ENCODE measurements around the gene PCYT2.
"Not testable (repeated sequence)": the region's sequence is repeated elsewhere in the genome, so short reads cannot be mapped to it uniquely, and the experiment has no call there.

The PCYT2 gene

GRCh38 chr17:81911277-81911961 lies at the start of gene PCYT2:
Gene PCYT2, minus strand, starts transcription at chr17:81911399. Its CDS starts 44 bp downstream, at chr17:81911355.
- DNase-seq: peak; percentile 56

GRCh38 chr17:81960130-81960958 lies 49.1 kb upstream of the PCYT2 start:
- no peak for DNase-seq

DNA sequence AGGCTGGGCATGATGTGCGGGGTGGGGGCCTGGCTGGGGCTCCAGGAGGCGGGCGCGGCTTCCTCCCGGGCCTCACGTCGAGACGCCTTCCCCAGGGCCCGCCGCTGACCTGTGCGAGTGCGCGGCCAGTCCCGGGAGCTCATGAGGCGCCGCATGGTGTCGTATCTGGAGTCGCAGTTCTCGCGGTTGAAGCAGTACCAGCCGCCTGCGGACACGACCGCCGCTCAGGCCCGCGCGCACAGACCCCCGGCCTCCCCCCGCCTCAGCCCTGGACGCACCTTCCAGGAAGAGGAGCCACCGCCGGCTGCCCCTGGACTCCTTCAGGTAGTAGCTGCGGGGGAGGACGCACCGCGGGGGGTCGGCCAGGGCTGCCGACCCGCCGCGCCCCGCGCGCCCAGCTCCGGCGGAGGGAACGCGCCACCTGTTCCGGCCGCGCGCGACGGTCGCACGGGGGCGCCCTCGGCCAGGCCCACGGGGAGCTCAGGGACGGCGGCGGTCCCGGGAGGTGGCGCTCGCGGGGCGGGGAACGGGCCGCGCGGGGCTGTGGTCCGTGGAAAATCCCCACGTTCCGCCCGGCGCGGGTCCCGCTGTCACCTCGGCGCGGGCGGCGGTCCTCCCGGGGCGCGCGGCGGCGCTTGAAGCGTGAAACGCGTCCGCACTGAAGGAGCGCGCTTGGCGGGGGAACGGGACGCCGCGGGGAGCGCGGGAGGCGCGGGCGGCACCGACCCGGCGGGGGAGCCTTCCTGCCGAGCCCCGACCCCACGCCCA lies 48.3 kb upstream of the PCYT2 start:
- no peak for DNase-seq

GRCh38 chr17:81958633-81959342 lies 47.6 kb upstream of the PCYT2 start:
- no peak for DNase-seq

GRCh38 chr17:81957691-81958432 lies 46.7 kb upstream of the PCYT2 start:
- no peak for DNase-seq

- DNase-seq: no peak
Measured at GRCh38 chr17:81956607-81957589, 45.7 kb upstream of the PCYT2 start.

GRCh38 chr17:81955756-81956544 lies 44.8 kb upstream of the PCYT2 start:
- no peak for DNase-seq

GRCh38 chr17:81955058-81955681 lies 44.0 kb upstream of the PCYT2 start:
- no peak for DNase-seq

GRCh38 chr17:81954131-81955057 lies 43.2 kb upstream of the PCYT2 start:
- DNase-seq: no peak

DNA sequence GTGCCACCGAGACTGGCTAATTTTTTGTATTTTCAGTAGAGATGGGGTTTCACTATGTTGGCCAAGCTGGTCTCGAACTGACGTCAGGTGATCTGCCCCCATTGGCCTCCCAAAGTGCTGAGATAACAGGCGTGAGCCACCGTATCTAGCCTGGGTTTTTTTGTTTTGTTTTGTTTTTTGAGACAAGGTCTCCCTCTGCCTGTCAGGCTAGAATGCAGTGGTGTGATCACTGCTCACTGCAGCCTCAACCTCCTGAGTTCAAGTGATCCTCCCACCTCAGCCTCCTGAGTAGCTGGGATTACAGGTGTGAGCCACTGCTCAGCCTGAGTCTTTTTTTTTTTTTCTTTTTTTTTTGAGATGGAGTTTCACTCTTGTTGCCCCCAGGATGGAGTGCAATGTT lies 42.2 kb upstream of the PCYT2 start:
- DNase-seq: not testable (repeated sequence)

DNA sequence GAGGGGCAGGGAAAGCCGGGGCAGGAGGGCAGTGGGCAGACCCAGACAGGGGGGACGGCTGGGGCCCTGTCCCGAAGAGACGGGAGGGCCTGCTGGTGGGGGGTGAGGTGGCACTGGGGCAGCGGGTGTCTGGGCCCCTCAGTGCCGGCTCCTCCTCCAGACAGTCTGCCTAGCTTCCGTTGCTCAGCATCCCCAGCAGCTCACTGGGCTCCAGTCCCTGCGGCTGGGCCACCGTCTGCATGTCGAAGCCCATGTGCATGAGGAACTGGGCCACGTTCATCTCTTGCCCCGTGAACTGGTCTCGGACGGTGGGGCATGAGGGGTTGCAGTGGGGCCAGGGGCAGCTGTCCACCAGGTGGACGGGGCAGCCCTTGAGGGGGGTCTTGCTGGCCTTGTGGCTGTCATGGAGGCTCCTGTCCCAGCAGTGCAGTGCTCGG lies 41.6 kb upstream of the PCYT2 start:
- no peak for DNase-seq

GRCh38 chr17:81951785-81952684 lies 40.8 kb upstream of the PCYT2 start:
- DNase-seq: no peak

DNA sequence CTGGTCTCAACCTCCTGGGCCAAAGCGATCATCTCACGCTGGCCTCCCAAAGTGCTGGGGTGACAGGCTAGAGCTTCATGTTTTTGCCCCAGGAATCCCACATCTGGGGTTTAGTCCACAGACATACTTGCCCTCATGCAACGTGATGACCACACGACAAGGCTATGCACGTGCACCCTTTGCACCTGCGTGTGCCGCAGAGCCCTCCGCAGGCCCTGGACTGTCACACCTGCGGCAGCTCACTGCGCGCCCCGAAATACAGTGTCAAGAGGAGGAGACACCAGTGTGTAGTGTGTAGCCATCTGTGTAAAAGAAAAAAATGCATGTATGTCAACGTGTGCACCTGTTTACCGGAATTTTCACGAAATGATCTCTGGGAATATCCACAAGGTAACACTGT lies 39.3 kb upstream of the PCYT2 start:
- DNase-seq: no peak

- DNase-seq: no peak
Measured at GRCh38 chr17:81948635-81949378, 37.6 kb upstream of the PCYT2 start.

- DNase-seq: no peak
Measured at GRCh38 chr17:81947189-81947588, 36.0 kb upstream of the PCYT2 start, which contains the start of gene MYADML2. Gene MYADML2, minus strand, starts transcription at chr17:81947233. Its CDS starts 5,492 bp downstream, at chr17:81941741.

- DNase-seq: no peak
Measured at GRCh38 chr17:81944858-81945257, 33.7 kb upstream of the PCYT2 start.
